Osteocyte (in vitro differentiated cells): ENCODE results near the gene EML5. TPM values are rescaled to one million over a fixed set of nuclear protein-coding genes. Genes with fewer than 3 reads are reported as not detected.
A peak's percentile ranks its signal among the peaks of the same experiment; 100 is the strongest.

ENCODE experiments used
- DNase-seq: peaks from one replicate; pipeline ENCODE4 v3.0.0; 2021; ENCODE audit warnings: mixed read lengths; ENCODE audit not compliant: unreplicated experiment; ENCODE audit errors: extremely low spot score
- H3K27ac Mint-ChIP-seq: one replicate; pipeline ENCODE4 v1.8.0; 2021; ENCODE audit warnings: mild to moderate bottlenecking, mixed read lengths; ENCODE audit not compliant: unreplicated experiment
- H3K27me3 Mint-ChIP-seq: one replicate; pipeline ENCODE4 v1.8.0; 2021; ENCODE audit warnings: mixed read lengths; ENCODE audit not compliant: unreplicated experiment
- H3K36me3 Mint-ChIP-seq: one replicate; pipeline ENCODE4 v1.8.0; 2021; ENCODE audit warnings: mixed read lengths; ENCODE audit not compliant: unreplicated experiment
- H3K4me1 Mint-ChIP-seq: one replicate; pipeline ENCODE4 v1.8.0; 2021; ENCODE audit warnings: mixed read lengths; ENCODE audit not compliant: unreplicated experiment
- H3K4me3 Mint-ChIP-seq: one replicate; pipeline ENCODE4 v1.8.0; 2021; ENCODE audit warnings: mild to moderate bottlenecking, moderate library complexity, mixed read lengths; ENCODE audit not compliant: unreplicated experiment
- H3K9me3 Mint-ChIP-seq: one replicate; pipeline ENCODE4 v1.8.0; 2021; ENCODE audit warnings: mixed read lengths; ENCODE audit not compliant: unreplicated experiment
- total RNA-seq: library from RNA; stranded (reverse); gene quantifications from 2 replicates; pipeline ENCODE4 v1.2.1, GENCODE V29; 2021
- TF ChIP-seq, protein P1 (sequence below): fragments of 200-600 bp; sonication (generic); IDR thresholded peaks from 2 replicates; pipeline ENCODE4 v1.5.0; 2021; ENCODE audit warnings: antibody characterized with exemption, mild to moderate bottlenecking, moderate library complexity

EML5 gene
- total RNA-seq, 1 donor from 2014 or later: 0.19 TPM

GRCh38 chr14:88584451-88584850, 208.3 kb downstream of the EML5 start:
- peaks cover 46% of the 10 kb centered on the region for H3K36me3 Mint-ChIP-seq
- H3K9me3 Mint-ChIP-seq: no peaks in the 10 kb centered on the region
- H3K27me3 Mint-ChIP-seq: no peaks in the 10 kb centered on the region
- no peaks in the 10 kb centered on the region for H3K4me1 Mint-ChIP-seq
- TF ChIP-seq, protein P1, sequence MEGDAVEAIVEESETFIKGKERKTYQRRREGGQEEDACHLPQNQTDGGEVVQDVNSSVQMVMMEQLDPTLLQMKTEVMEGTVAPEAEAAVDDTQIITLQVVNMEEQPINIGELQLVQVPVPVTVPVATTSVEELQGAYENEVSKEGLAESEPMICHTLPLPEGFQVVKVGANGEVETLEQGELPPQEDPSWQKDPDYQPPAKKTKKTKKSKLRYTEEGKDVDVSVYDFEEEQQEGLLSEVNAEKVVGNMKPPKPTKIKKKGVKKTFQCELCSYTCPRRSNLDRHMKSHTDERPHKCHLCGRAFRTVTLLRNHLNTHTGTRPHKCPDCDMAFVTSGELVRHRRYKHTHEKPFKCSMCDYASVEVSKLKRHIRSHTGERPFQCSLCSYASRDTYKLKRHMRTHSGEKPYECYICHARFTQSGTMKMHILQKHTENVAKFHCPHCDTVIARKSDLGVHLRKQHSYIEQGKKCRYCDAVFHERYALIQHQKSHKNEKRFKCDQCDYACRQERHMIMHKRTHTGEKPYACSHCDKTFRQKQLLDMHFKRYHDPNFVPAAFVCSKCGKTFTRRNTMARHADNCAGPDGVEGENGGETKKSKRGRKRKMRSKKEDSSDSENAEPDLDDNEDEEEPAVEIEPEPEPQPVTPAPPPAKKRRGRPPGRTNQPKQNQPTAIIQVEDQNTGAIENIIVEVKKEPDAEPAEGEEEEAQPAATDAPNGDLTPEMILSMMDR: no peak
- H3K27ac Mint-ChIP-seq: no peak overlapping the region
- H3K4me3 Mint-ChIP-seq: no peak overlapping the region
- DNase-seq: no peak

GRCh38 chr14:88576222-88576621, 216.5 kb downstream of the EML5 start:
- no peak for DNase-seq
- H3K27ac Mint-ChIP-seq: no peak overlapping the region
- H3K9me3 Mint-ChIP-seq: no peaks in the 10 kb centered on the region
- H3K4me3 Mint-ChIP-seq: no peak overlapping the region
- TF ChIP-seq, protein P1: no peak
- H3K4me1 Mint-ChIP-seq: no peaks in the 10 kb centered on the region
- peaks cover 59% of the 10 kb centered on the region for H3K36me3 Mint-ChIP-seq
- H3K27me3 Mint-ChIP-seq: no peaks in the 10 kb centered on the region

- TF ChIP-seq, protein P1: no peak
- H3K27ac Mint-ChIP-seq: no peak overlapping the region
These were observed 220.6 kb downstream of the EML5 start for GRCh38 chr14:88572117-88572516.

DNA sequence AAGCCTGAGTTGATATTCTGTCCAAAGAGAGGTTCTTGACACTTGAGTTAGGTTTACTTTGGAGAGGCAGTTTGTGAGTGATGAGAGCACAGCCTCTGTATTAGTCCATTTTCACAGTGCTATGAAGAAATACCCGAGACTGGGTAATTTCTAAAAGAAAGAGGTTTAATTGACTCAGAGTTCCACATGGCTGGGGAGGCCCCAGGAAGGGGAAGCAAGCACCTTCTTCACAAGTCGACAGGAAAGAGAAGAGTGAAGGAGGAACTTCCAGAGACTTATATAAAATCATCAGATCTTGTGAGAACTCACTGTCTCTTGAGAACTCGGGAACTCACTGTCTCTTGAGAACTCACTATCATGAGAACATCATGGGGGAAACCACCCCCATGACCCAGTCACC, 224.6 kb downstream of the EML5 start:
- Mint-ChIP-seq H3K27me3 (no peaks in the 10 kb centered on the region), H3K36me3 (peaks cover 37% of the 10 kb centered on the region), H3K4me1 (peaks cover 13% of the 10 kb centered on the region), H3K4me3 (no peak overlapping the region), H3K9me3 (no peaks in the 10 kb centered on the region), H3K27ac (no peak overlapping the region)
- no peak for DNase-seq
- TF ChIP-seq, protein P1: no peak

More at GRCh38 chr14:88572117-88572516, 220.6 kb downstream of the EML5 start:
- Mint-ChIP-seq H3K4me1 (no peaks in the 10 kb centered on the region), H3K9me3 (no peaks in the 10 kb centered on the region), H3K36me3 (peaks cover 60% of the 10 kb centered on the region), H3K27me3 (no peaks in the 10 kb centered on the region), H3K4me3 (no peak overlapping the region)
- no peak for DNase-seq

DNA sequence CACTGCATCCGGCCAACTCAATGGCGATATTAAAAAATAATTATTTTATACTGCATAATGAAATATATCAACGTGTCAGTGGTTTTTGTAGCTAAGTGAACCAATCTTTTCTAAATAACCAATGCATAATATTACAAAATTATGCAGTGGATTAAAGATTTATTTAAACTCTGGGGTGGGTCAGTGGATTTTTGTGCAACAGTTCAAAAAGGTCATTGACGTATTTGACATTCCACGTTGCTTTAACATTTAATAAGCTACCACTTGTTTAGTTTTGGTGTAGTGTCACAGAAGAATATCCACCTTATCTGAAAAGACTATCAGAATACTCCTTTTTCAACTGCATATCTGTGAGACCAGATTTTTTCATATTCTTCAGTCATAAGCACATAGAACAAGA, 227.3 kb downstream of the EML5 start:
- Mint-ChIP-seq H3K36me3 (peaks cover 23% of the 10 kb centered on the region), H3K27ac (no peak overlapping the region), H3K4me3 (peak overlapping the region; percentile 22), H3K4me1 (peaks cover 21% of the 10 kb centered on the region), H3K9me3 (no peaks in the 10 kb centered on the region), H3K27me3 (no peaks in the 10 kb centered on the region)
- no peak for DNase-seq
- TF ChIP-seq, protein P1: no peak
